Measurements from ENCODE around the gene ZNF710. TPM values are rescaled to one million over a fixed set of nuclear protein-coding genes. Genes with fewer than 3 reads are reported as not detected.

ZNF710 gene
- total and polyA plus RNA-seq, 2 experiments from 2014 or later = 15.9 to 18.2 TPM

- TF ChIP-seq POLR2AphosphoS5 (IDR thresholded peaks at IDR 0.05; ENCODE audit: low read depth) (no peak), REST (IDR thresholded peaks at IDR 0.05; ENCODE audit: unreplicated experiment) (no peak), CREB1 (CRISPR knock-in tag; IDR thresholded peaks at IDR 0.05; ENCODE audit: low read depth) (no peak), EZH2 (IDR thresholded peaks at IDR 0.05; ENCODE audit: low read depth, unreplicated experiment) (no peak), CTCF (conservative IDR thresholded peaks at IDR 0.05; ENCODE audit: low read depth in 2 of 2) (no peak), NANOG (IDR thresholded peaks at IDR 0.05; ENCODE audit: borderline replicate concordance) (no peak), STAT1 (IDR thresholded peaks at IDR 0.05; ENCODE audit: unreplicated experiment) (no peak), EZH2phosphoT487 (IDR thresholded peaks at IDR 0.05; ENCODE audit: unreplicated experiment) (no peak)
Measured at GRCh38 chr15:90003736-90004135, 2.6 kb downstream of the ZNF710 start (continued).

- Histone ChIP-seq H3K9me2 (ENCODE audit: insufficient read depth) (no peaks in the 10 kb centered on the region), H3K27me3 (ENCODE audit: insufficient read depth) (peaks cover 12% of the 10 kb centered on the region), H3K79me2 (replicated peaks; ENCODE audit: insufficient read depth) (peaks cover 67% of the 10 kb centered on the region), H3K4me1 (ENCODE audit: insufficient read depth) (peaks cover 37% of the 10 kb centered on the region), H2AFZ (no peak overlapping the region), H3F3A (replicated peaks; ENCODE audit: low read depth) (peaks cover 5% of the 10 kb centered on the region; the same call in 1 of the 2 replicates), H3K4me3 (no peak overlapping the region), H4K20me1 (replicated peaks; ENCODE audit: insufficient read depth) (peaks cover 43% of the 10 kb centered on the region), H3K27ac (ENCODE audit: low read depth) (no peak overlapping the region), H3K4me2 (peak overlapping the region; percentile 57), H3K36me3 (ENCODE audit: insufficient read depth) (no peaks in the 10 kb centered on the region)
- no peak for ATAC-seq
- H3K27me3 Mint-ChIP-seq (ENCODE audit: insufficient read depth, low read depth, poor library complexity) = peaks cover 28% of the 10 kb centered on the region
- peaks cover 54% of the 10 kb centered on the region for H3K4me1 Mint-ChIP-seq
- DNase-seq (ENCODE audit: low spot score) = no peak
- peaks cover 4% of the 10 kb centered on the region; the same call in 1 of the 3 replicates for H3K9me3 Mint-ChIP-seq
- H3K36me3 Mint-ChIP-seq (ENCODE audit: low read depth) = peaks cover 7% of the 10 kb centered on the region; the same call in 2 of the 3 replicates
- H3K27ac Mint-ChIP-seq = no peak overlapping the region
- no peak overlapping the region for H3K4me3 Mint-ChIP-seq
- TF ChIP-seq EZH2 (IDR thresholded peaks at IDR 0.05; ENCODE audit: low read depth, unreplicated experiment) (no peak), ZNF331 (CRISPR knock-in tag; IDR thresholded peaks at IDR 0.05; ENCODE audit: low read depth) (no peak), NANOG (IDR thresholded peaks at IDR 0.05; ENCODE audit: borderline replicate concordance) (no peak), ZNF114 (CRISPR knock-in tag; IDR thresholded peaks at IDR 0.05) (no peak), STAT1 (IDR thresholded peaks at IDR 0.05; ENCODE audit: unreplicated experiment) (no peak), JUNB (IDR thresholded peaks at IDR 0.05; ENCODE audit: unreplicated experiment) (no peak)
Measured at GRCh38 chr15:90004252-90004651, 3.1 kb downstream of the ZNF710 start.
